Globus pallidus (tissue), 1 donor: Measurements from ENCODE around the gene RPL9.
"Not testable (repeated sequence)": the region's sequence is repeated elsewhere in the genome, so short reads cannot be mapped to it uniquely, and the experiment has no call there.

Experiments used
- DNase-seq: peaks from one replicate; pipeline ENCODE4 v3.0.0-alpha.2; 2015; ENCODE audit warnings: low spot score

RPL9 gene

DNA sequence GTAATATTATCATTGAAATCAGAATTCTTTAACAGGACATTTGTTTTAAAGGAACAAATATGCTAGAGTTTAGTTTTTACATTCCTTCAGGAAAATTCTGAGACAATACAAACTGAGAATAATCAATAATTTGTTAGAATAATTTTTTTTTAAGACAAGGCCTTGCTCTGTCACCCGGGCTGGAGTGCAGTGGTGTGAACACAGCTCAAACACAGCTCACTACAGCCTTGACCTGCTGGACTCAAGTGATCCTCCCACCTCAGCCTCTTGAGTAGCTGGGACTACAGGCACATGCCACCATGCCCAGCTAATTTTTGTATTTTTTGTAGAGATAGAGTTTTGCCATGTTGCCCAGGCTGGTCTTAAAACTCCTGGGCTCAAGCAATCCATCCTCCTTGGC, 33.4 kb downstream of the RPL9 start:
- not testable (repeated sequence) for DNase-seq

DNA sequence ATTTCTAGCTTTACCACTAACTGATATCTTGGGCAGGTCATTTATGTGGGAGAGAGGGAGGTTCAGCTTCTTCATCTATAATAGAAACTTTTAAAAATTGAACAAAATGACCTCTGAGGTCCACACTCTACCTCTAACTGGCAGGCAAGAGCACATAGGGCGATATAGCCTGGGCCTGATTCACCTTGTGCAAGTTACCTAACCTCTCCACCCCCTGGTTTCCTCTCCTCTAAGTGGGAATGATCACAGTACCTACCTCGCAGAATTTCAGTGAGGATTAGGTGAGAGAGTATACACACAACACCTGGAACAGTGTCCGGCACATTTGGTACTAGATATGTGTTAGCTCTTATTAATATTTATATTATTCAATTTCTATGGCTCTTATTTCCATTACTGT, 36.5 kb downstream of the RPL9 start:
- no peak for DNase-seq

DNA sequence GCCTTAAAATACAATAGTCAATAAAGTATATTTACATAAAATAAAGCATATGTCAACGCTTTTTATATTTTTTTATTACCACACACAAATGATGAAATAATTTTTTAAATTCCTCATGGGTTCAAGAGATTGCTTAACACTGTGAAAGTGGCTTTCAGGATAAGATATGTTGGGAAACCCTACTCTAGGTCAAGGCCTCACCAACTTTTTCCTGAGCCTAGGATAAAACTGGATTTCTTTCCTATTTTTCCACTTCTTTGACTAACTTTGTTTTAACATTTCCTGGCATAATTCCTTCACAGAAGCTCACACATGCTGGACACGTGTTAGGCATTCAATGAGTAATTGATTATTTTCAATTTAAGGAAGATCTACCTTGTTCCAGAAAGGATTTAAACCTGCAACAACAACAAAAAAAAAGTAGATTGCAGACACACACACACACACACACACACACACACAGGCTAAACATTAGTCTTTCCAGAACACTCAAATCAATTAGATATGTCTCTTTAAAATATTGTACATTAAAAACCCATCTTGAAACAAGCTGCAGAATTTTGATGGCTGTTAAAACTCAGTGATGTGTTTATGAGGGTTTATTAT, 42.9 kb downstream of the RPL9 start:
- no peak for DNase-seq

- not testable (repeated sequence) for DNase-seq
These were observed 47.2 kb downstream of the RPL9 start for GRCh38 chr4:39411561-39411960.

DNA sequence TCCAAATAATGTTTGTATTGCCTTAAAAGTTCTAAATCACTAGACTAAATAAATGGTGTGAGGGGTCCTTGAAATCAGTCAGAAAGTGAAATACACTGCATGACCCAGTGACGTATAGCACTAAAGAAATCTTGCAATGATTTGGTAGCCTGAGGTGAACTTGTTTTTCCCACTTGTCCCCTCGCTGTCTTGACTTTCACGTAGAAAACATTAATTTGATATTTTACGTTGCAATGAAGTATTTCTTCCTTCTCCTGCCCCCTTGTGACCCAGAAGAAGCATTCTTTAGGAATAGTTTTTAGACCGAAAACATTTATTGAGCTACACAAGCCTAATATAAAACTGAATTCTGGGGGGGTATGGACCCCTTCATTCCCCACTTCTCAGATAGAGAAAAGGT, 48.3 kb downstream of the RPL9 start:
- peak; percentile 16 for DNase-seq

- DNase-seq = no peak
These were observed 51.2 kb downstream of the RPL9 start for GRCh38 chr4:39407584-39407885.

DNA sequence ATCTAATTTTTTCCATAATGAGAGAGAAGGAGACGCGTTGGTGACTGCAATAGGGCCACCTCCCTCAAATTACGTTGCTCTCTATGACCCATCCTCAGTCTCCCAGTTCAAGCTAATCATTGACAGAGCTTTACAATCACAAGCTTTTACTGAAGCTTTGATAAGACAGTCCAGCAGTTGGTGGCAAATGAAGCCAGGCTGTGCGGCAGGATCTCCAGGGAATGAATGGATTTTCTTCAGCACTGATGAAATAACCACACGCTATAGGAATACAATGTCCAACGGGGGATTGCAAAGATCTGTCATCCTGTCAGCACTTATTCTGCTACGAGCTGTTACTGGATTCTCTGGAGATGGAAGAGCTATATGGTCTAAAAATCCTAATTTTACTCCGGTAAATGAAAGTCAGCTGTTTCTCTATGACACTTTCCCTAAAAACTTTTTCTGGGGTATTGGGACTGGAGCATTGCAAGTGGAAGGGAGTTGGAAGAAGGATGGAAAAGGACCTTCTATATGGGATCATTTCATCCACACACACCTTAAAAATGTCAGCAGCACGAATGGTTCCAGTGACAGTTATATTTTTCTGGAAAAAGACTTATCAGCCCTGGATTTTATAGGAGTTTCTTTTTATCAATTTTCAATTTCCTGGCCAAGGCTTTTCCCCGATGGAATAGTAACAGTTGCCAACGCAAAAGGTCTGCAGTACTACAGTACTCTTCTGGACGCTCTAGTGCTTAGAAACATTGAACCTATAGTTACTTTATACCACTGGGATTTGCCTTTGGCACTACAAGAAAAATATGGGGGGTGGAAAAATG, 51.7 kb downstream of the RPL9 start, which contains the start of gene KLB:
Gene KLB, plus strand, starts transcription at position 168 of the 821 bp plus-strand sequence. Its CDS starts 20 bp downstream, at position 188.
- no peak for DNase-seq
